ENCODE results near the gene PIGN. TPM values are rescaled to one million over a fixed set of nuclear protein-coding genes. Genes with fewer than 3 reads are reported as not detected.

The PIGN gene
- total and polyA plus RNA-seq, 2 donors: 8.2 to 13.5 TPM

DNA sequence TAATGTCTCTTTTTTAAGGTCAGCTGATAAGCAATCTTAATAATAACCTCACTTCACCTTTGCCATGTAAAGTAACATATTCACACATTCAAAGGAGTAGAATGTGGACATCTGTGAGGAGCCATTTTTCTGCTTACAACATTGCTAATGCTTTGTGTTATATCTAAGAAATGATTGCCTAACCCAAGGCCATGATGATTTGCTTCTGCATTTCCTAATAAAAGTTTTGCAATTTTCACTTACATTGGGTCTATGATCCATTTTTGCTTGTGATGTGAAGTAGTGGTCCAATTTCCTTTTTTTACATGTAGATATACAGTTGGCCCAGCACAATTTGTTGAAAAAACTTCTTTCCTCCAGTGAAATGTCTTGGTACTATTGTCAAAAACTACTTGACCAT lies 22.2 kb upstream of the PIGN start:
- H3K27me3 ChIP-seq (ENCODE audit: control insufficient read depth in 2 of 2, insufficient read depth in 1 of 2, low read length in 1 of 2): no peaks in the 10 kb centered on the region
- no peak overlapping the region for H3K4me3 ChIP-seq (ENCODE audit: low read length in 2 of 2)
- no peak overlapping the region for H3K27ac ChIP-seq (ENCODE audit: low read depth in 1 of 2, low read length in 1 of 2)
- no peaks in the 10 kb centered on the region for H3K4me1 ChIP-seq (ENCODE audit: control insufficient read depth in 2 of 2, insufficient read depth in 2 of 2, low read length in 2 of 2)
- H3K9me3 ChIP-seq (ENCODE audit: control insufficient read depth in 2 of 2, insufficient read depth in 1 of 2, low read length in 1 of 2): no peaks in the 10 kb centered on the region
- peaks cover 3 to 14% of the 10 kb centered on the region in 2 donors for H3K36me3 ChIP-seq (ENCODE audit: control insufficient read depth in 2 of 2, insufficient read depth in 2 of 2, low read length in 1 of 2)
- DNase-seq (ENCODE audit: low read depth in 6 of 9, low spot score in 9 of 9): no peak

DNA sequence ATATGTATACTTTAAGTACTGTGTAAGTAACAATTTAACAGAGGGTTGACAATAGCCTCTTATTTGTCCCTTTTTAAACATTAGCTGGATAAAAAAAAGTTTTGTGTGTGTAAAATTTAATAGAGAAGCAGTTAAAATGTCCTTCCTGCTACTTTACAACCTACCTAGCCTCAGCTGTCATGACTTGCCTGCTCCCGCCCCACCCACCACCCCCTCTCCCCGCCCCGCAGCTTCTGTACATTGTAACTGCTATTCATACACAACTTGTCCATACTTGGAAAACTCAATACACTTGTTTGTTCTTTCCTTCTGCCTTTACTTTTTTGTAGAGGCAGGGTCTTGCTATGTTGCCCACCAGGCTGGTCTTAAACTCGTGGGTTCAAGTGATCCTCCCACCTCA lies 19.7 kb upstream of the PIGN start:
- H3K27ac ChIP-seq (ENCODE audit: low read depth in 1 of 2, low read length in 1 of 2): no peak overlapping the region
- H3K4me3 ChIP-seq (ENCODE audit: low read length in 2 of 2): no peak overlapping the region
- DNase-seq (ENCODE audit: low read depth in 6 of 9, low spot score in 9 of 9): no peak
- H3K36me3 ChIP-seq (ENCODE audit: control insufficient read depth in 2 of 2, insufficient read depth in 2 of 2, low read length in 1 of 2): peaks cover 0 to 4% of the 10 kb centered on the region in 2 donors
- no peaks in the 10 kb centered on the region for H3K27me3 ChIP-seq (ENCODE audit: control insufficient read depth in 2 of 2, insufficient read depth in 1 of 2, low read length in 1 of 2)
- no peaks in the 10 kb centered on the region for H3K9me3 ChIP-seq (ENCODE audit: control insufficient read depth in 2 of 2, insufficient read depth in 1 of 2, low read length in 1 of 2)
- no peaks in the 10 kb centered on the region for H3K4me1 ChIP-seq (ENCODE audit: control insufficient read depth in 2 of 2, insufficient read depth in 2 of 2, low read length in 2 of 2)
- 98% methylated on average over 4 of the region's 4 CpGs for WGBS

GRCh38 chr18:62205824-62206223 lies 19.0 kb upstream of the PIGN start:
- Histone ChIP-seq H3K9me3 (ENCODE audit: control insufficient read depth in 2 of 2, insufficient read depth in 1 of 2, low read length in 1 of 2) (no peaks in the 10 kb centered on the region), H3K27me3 (ENCODE audit: control insufficient read depth in 2 of 2, insufficient read depth in 1 of 2, low read length in 1 of 2) (no peaks in the 10 kb centered on the region), H3K36me3 (ENCODE audit: control insufficient read depth in 2 of 2, insufficient read depth in 2 of 2, low read length in 1 of 2) (no peaks in the 10 kb centered on the region), H3K4me1 (ENCODE audit: control insufficient read depth in 2 of 2, insufficient read depth in 2 of 2, low read length in 2 of 2) (no peaks in the 10 kb centered on the region), H3K4me3 (ENCODE audit: low read length in 2 of 2) (no peak overlapping the region), H3K27ac (ENCODE audit: low read depth in 1 of 2, low read length in 1 of 2) (no peak overlapping the region)
- DNase-seq (ENCODE audit: low read depth in 6 of 9, low spot score in 9 of 9): no peak
- WGBS: 98% methylated on average over 4 of the region's 4 CpGs

GRCh38 chr18:62201870-62202269 lies 15.0 kb upstream of the PIGN start:
- no peaks in the 10 kb centered on the region for H3K9me3 ChIP-seq (ENCODE audit: control insufficient read depth in 2 of 2, insufficient read depth in 1 of 2, low read length in 1 of 2)
- H3K27me3 ChIP-seq (ENCODE audit: control insufficient read depth in 2 of 2, insufficient read depth in 1 of 2, low read length in 1 of 2): no peaks in the 10 kb centered on the region
- no peaks in the 10 kb centered on the region for H3K36me3 ChIP-seq (ENCODE audit: control insufficient read depth in 2 of 2, insufficient read depth in 2 of 2, low read length in 1 of 2)
- H3K27ac ChIP-seq (ENCODE audit: low read depth in 1 of 2, low read length in 1 of 2): no peak overlapping the region
- DNase-seq (ENCODE audit: low read depth in 6 of 9, low spot score in 9 of 9): no peak
- WGBS: 93% methylated on average over 1 of the region's 1 CpG
- H3K4me3 ChIP-seq (ENCODE audit: low read length in 2 of 2): no peak overlapping the region
- no peaks in the 10 kb centered on the region for H3K4me1 ChIP-seq (ENCODE audit: control insufficient read depth in 2 of 2, insufficient read depth in 2 of 2, low read length in 2 of 2)

DNA sequence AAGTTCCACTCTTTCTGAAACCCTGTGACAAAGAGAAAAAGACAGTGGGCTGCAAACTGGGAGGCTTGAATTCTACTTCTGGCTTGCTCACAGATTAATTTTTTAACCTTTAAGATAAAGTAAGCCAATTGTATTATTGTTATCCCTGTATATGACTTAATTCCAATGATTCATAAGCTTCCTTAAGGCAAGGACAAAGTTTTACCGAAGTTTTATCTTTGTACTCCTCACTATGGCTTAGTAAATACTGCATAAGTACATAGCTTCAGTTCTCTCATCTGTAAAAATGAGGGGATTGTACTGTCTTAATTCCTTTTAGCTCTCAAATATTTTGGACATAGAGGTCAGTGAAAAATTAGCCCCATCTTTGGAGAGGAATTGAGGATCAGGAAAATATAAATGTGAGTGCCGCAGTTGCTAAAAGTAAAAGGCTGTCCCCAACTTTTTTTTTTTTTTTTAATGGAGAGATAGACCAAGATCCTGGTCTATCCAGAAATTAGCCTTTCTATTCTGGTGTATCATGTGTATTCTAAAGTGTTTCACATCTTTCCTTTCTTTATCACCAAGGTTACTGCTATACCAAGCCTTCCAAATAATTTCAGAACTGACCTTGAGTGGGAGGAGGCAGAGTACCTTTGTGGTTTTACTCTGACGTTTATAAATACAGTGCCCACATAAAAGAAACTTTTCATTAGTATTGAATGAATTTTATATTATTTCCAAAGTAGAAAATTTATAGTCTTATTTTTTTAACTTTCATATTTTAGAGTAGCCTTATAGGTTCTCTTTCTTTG lies 13.5 kb upstream of the PIGN start:
- no peaks in the 10 kb centered on the region for H3K9me3 ChIP-seq (ENCODE audit: control insufficient read depth in 2 of 2, insufficient read depth in 1 of 2, low read length in 1 of 2)
- H3K27me3 ChIP-seq (ENCODE audit: control insufficient read depth in 2 of 2, insufficient read depth in 1 of 2, low read length in 1 of 2): no peaks in the 10 kb centered on the region
- no peaks in the 10 kb centered on the region for H3K4me1 ChIP-seq (ENCODE audit: control insufficient read depth in 2 of 2, insufficient read depth in 2 of 2, low read length in 2 of 2)
- no peak for DNase-seq (ENCODE audit: low read depth in 6 of 9, low spot score in 9 of 9)
- H3K27ac ChIP-seq (ENCODE audit: low read depth in 1 of 2, low read length in 1 of 2): no peak overlapping the region
- no peaks in the 10 kb centered on the region for H3K36me3 ChIP-seq (ENCODE audit: control insufficient read depth in 2 of 2, insufficient read depth in 2 of 2, low read length in 1 of 2)
- 69% methylated on average over 3 of the region's 3 CpGs for WGBS
- H3K4me3 ChIP-seq (ENCODE audit: low read length in 2 of 2): no peak overlapping the region

DNA sequence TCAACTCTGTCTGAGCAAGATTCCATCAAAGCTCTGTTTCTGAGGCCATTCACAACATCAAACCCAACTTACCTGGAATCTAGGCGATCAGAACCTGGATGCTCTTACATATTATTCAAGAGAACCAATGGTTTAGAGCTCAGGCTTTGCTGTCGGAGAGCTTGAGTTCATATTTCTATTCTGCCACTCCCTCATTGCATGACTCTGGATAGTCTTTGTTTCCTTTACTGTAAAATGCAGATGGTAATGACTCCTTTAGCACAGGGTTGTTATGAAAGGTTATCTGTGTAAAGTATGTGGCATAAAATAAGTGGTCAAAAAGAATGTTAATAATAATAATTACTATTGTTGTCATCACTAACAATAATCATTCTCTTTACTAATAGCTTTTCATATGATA lies 12.8 kb upstream of the PIGN start:
- WGBS: over 99% methylated on average over 2 of the region's 2 CpGs
- Histone ChIP-seq H3K9me3 (ENCODE audit: control insufficient read depth in 2 of 2, insufficient read depth in 1 of 2, low read length in 1 of 2) (no peaks in the 10 kb centered on the region), H3K4me3 (ENCODE audit: low read length in 2 of 2) (no peak overlapping the region), H3K27me3 (ENCODE audit: control insufficient read depth in 2 of 2, insufficient read depth in 1 of 2, low read length in 1 of 2) (no peaks in the 10 kb centered on the region), H3K4me1 (ENCODE audit: control insufficient read depth in 2 of 2, insufficient read depth in 2 of 2, low read length in 2 of 2) (no peaks in the 10 kb centered on the region), H3K27ac (ENCODE audit: low read depth in 1 of 2, low read length in 1 of 2) (no peak overlapping the region), H3K36me3 (ENCODE audit: control insufficient read depth in 2 of 2, insufficient read depth in 2 of 2, low read length in 1 of 2) (no peaks in the 10 kb centered on the region)
- no peak for DNase-seq (ENCODE audit: low read depth in 6 of 9, low spot score in 9 of 9)

DNA sequence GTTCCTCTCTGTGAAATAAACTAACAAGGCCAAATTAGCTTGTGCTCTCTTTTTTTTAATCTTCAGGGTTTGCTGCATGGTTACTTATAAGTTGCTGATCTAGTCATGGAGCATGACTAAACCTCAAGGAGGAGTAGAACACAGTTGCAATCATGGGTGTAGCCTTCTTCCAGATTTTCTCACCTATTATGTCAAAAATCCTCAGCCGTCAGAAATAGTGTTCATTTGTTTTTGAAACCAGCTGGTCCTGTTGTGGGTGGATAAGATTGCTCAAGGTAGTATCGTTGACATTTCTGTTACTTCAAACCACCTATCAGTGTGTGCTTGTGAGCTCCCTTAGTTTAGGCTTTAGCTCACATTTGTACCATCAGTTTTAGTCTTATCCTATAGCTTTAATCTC lies 11.4 kb upstream of the PIGN start:
- H3K27ac ChIP-seq (ENCODE audit: low read depth in 1 of 2, low read length in 1 of 2): no peak overlapping the region
- no peaks in the 10 kb centered on the region for H3K4me1 ChIP-seq (ENCODE audit: control insufficient read depth in 2 of 2, insufficient read depth in 2 of 2, low read length in 2 of 2)
- 90% methylated on average over 2 of the region's 2 CpGs for WGBS

DNA sequence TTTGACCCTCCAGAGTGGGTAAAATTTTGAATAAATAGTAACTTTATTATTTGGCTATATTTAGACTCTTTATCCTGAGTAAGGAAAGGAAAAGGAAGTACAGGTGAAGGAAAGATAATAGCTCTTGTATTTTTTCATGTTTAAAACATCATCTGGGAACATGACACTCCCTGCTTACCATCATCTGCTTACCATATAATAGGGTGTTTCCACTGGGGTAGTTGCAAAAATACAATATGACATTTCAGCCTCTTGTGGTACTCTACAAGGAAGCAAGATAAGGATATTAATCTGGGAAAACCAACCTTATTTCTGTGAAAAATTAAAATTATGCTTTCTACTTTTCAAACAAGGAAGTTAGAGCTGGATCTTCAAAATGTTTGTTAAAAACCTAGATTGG lies 10.1 kb upstream of the PIGN start:
- no peak overlapping the region for H3K4me3 ChIP-seq (ENCODE audit: low read length in 2 of 2)
- H3K4me1 ChIP-seq (ENCODE audit: control insufficient read depth in 2 of 2, insufficient read depth in 2 of 2, low read length in 2 of 2): no peaks in the 10 kb centered on the region
- DNase-seq (ENCODE audit: low read depth in 6 of 9, low spot score in 9 of 9): no peak
- H3K9me3 ChIP-seq (ENCODE audit: control insufficient read depth in 2 of 2, insufficient read depth in 1 of 2, low read length in 1 of 2): no peaks in the 10 kb centered on the region
- H3K27ac ChIP-seq (ENCODE audit: low read depth in 1 of 2, low read length in 1 of 2): no peak overlapping the region
- H3K36me3 ChIP-seq (ENCODE audit: control insufficient read depth in 2 of 2, insufficient read depth in 2 of 2, low read length in 1 of 2): no peaks in the 10 kb centered on the region
- no peaks in the 10 kb centered on the region for H3K27me3 ChIP-seq (ENCODE audit: control insufficient read depth in 2 of 2, insufficient read depth in 1 of 2, low read length in 1 of 2)

More for the DNA sequence above, 11.4 kb upstream of the PIGN start:
- Histone ChIP-seq H3K36me3 (ENCODE audit: control insufficient read depth in 2 of 2, insufficient read depth in 2 of 2, low read length in 1 of 2) (no peaks in the 10 kb centered on the region), H3K27me3 (ENCODE audit: control insufficient read depth in 2 of 2, insufficient read depth in 1 of 2, low read length in 1 of 2) (no peaks in the 10 kb centered on the region), H3K4me3 (ENCODE audit: low read length in 2 of 2) (no peak overlapping the region), H3K9me3 (ENCODE audit: control insufficient read depth in 2 of 2, insufficient read depth in 1 of 2, low read length in 1 of 2) (no peaks in the 10 kb centered on the region)
- DNase-seq (ENCODE audit: low read depth in 6 of 9, low spot score in 9 of 9): no peak

GRCh38 chr18:62196079-62196478 lies 9.2 kb upstream of the PIGN start:
- no peak overlapping the region for H3K4me3 ChIP-seq (ENCODE audit: low read length in 2 of 2)
- no peak for DNase-seq (ENCODE audit: low read depth in 6 of 9, low spot score in 9 of 9)
- H3K27ac ChIP-seq (ENCODE audit: low read depth in 1 of 2, low read length in 1 of 2): no peak overlapping the region
- H3K4me1 ChIP-seq (ENCODE audit: control insufficient read depth in 2 of 2, insufficient read depth in 2 of 2, low read length in 2 of 2): no peaks in the 10 kb centered on the region
- no peaks in the 10 kb centered on the region for H3K9me3 ChIP-seq (ENCODE audit: control insufficient read depth in 2 of 2, insufficient read depth in 1 of 2, low read length in 1 of 2)
- 97% methylated on average over 7 of the region's 7 CpGs for WGBS
- H3K36me3 ChIP-seq (ENCODE audit: control insufficient read depth in 2 of 2, insufficient read depth in 2 of 2, low read length in 1 of 2): peaks cover 0 to 5% of the 10 kb centered on the region in 2 donors
- H3K27me3 ChIP-seq (ENCODE audit: control insufficient read depth in 2 of 2, insufficient read depth in 1 of 2, low read length in 1 of 2): no peaks in the 10 kb centered on the region

All from thymus (tissue), 11 donors.